ENCODE results near the gene RNF103. TPM values are rescaled to one million over a fixed set of nuclear protein-coding genes. Genes with fewer than 3 reads are reported as not detected.

The RNF103 gene
- total and polyA plus RNA-seq, 2 of the 13 experiments (the other 11 are each of a cell fraction or from before 2014, with no cell fraction given) = 19.8 to 21.1 TPM

- TF ChIP-seq REST (IDR thresholded peaks at IDR 0.05; ENCODE audit: borderline replicate concordance in 1 of 2, low read depth in 1 of 2, low read length in 2 of 2) = peak in 1 of 2 experiments; percentile 73; a peak in 1 of 4 replicates
- no peak for TF ChIP-seq PLRG1 (conservative IDR thresholded peaks at IDR 0.05)
- TF ChIP-seq U2AF1 (optimal IDR thresholded peaks at IDR 0.05; ENCODE audit: low read depth, low read length) = no peak
- no peak for TF ChIP-seq JUNB (CRISPR knock-in tag; IDR thresholded peaks at IDR 0.05; ENCODE audit: borderline replicate concordance)
- TF ChIP-seq CCAR2 (optimal IDR thresholded peaks at IDR 0.05; ENCODE audit: low read depth, low read length) = no peak
- peak; percentile 95; the same call in 1 of the 2 replicates for TF ChIP-seq ZNF275 (CRISPR knock-in tag; IDR thresholded peaks at IDR 0.05; ENCODE audit: borderline replicate concordance)
- TF ChIP-seq ZBED4 (CRISPR knock-in tag; IDR thresholded peaks at IDR 0.05; ENCODE audit: borderline replicate concordance) = peak; percentile 43; the same call in 1 of the 2 replicates
- no peak; the same call in 1 of the 2 replicates for TF ChIP-seq CREB3 (CRISPR knock-in tag; IDR thresholded peaks at IDR 0.05)
- TF ChIP-seq GATAD2A (CRISPR knock-in tag; IDR thresholded peaks at IDR 0.05) = peak; percentile 70
- TF ChIP-seq MNT (IDR thresholded peaks at IDR 0.05) = no peak; the same call in 1 of the 2 replicates
- TF ChIP-seq KDM3A (CRISPR knock-in tag; IDR thresholded peaks at IDR 0.05; ENCODE audit: low read depth) = peak; percentile 58
- no peak for TF ChIP-seq RAD51 (IDR thresholded peaks at IDR 0.05; ENCODE audit: borderline replicate concordance)
- peak; percentile 81; the same call in 1 of the 2 replicates for TF ChIP-seq DNMT3B (CRISPR knock-in tag; conservative IDR thresholded peaks at IDR 0.05)
- no peak for TF ChIP-seq SMYD3 (CRISPR knock-in tag; IDR thresholded peaks at IDR 0.05)
- TF ChIP-seq KMT2A (CRISPR knock-in tag; IDR thresholded peaks at IDR 0.05) = peak; percentile 92
- peak; percentile 50; the same call in 1 of the 2 replicates for TF ChIP-seq POLR2AphosphoS2 (IDR thresholded peaks at IDR 0.05; ENCODE audit: low read depth, low read length)
- TF ChIP-seq RFXANK (CRISPR knock-in tag; IDR thresholded peaks at IDR 0.05) = 0 out of 2 replicates have a peak, but pooled peaks have one; percentile 62
- peak; percentile 92 for TF ChIP-seq SPEN (CRISPR knock-in tag; IDR thresholded peaks at IDR 0.05; ENCODE audit: low read depth)
These were observed at the start of gene RNF103 (continued) for GRCh38 chr2:86623494-86624266.

Data from HepG2 (cell line).